ENCODE measurements around the gene CCDC195. TPM values are rescaled to one million over a fixed set of nuclear protein-coding genes. Genes with fewer than 3 reads are reported as not detected.

Gene CCDC195
- total and polyA plus RNA-seq, 3 donors from 2014 or later: not detected

GRCh38 chr2:224751996-224752698 is 36.0 kb upstream of the CCDC195 start:
- H3K27ac ChIP-seq: no peak overlapping the region
- 80 to 83% methylated on average over 5 of the region's 5 CpGs for WGBS, 2 donors
- no peak for TF ChIP-seq POLR2A (IDR thresholded peaks at IDR 0.05)
- TF ChIP-seq, protein P1, sequence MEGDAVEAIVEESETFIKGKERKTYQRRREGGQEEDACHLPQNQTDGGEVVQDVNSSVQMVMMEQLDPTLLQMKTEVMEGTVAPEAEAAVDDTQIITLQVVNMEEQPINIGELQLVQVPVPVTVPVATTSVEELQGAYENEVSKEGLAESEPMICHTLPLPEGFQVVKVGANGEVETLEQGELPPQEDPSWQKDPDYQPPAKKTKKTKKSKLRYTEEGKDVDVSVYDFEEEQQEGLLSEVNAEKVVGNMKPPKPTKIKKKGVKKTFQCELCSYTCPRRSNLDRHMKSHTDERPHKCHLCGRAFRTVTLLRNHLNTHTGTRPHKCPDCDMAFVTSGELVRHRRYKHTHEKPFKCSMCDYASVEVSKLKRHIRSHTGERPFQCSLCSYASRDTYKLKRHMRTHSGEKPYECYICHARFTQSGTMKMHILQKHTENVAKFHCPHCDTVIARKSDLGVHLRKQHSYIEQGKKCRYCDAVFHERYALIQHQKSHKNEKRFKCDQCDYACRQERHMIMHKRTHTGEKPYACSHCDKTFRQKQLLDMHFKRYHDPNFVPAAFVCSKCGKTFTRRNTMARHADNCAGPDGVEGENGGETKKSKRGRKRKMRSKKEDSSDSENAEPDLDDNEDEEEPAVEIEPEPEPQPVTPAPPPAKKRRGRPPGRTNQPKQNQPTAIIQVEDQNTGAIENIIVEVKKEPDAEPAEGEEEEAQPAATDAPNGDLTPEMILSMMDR (IDR thresholded peaks at IDR 0.05): no peak

DNA sequence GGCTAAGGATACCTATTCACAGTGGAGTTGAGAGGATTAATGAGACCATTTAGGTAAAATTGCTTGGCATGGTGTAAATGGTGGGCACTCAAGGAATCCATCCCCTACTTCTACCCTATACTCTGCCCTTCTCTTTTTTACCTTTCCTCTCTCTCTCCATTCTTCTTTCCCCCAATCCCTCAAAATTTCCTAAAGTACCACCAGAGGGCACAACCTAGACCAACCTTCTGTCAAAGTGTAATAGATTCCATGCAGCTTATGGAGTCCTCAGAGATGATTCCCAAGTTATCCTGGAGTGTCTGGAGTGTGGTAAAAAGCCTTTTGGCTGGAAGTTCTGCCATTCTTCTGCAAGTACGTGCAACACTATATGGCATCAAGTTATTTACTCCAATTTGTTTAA is 33.0 kb upstream of the CCDC195 start:
- no peak overlapping the region for H3K27ac ChIP-seq
- no peaks in the 10 kb centered on the region for H3K4me1 ChIP-seq
- TF ChIP-seq POLR2A (IDR thresholded peaks at IDR 0.05): no peak
- TF ChIP-seq, protein P1 (IDR thresholded peaks at IDR 0.05): peak in 1 of 3 experiments; percentile 6
- 60 to 80% methylated on average over 1 of the region's 1 CpG for WGBS, 2 donors
- intact Hi-C loops (cut with DNase I; ENCODE audit: low total_unique reads): no loop called here
- DNase-seq: no peak
- no peaks in the 10 kb centered on the region for H3K9me3 ChIP-seq
- H3K36me3 ChIP-seq (ENCODE audit: low read depth, missing control alignments): no peaks in the 10 kb centered on the region
- H3K4me3 ChIP-seq: no peak overlapping the region
- no peaks in the 10 kb centered on the region for H3K27me3 ChIP-seq

More at GRCh38 chr2:224751996-224752698, 36.0 kb upstream of the CCDC195 start:
- H3K4me1 ChIP-seq: no peaks in the 10 kb centered on the region
- H3K9me3 ChIP-seq: no peaks in the 10 kb centered on the region
- intact Hi-C loops (cut with DNase I; ENCODE audit: low total_unique reads): no loop called here
- no peaks in the 10 kb centered on the region for H3K36me3 ChIP-seq (ENCODE audit: low read depth, missing control alignments)
- DNase-seq: no peak
- H3K27me3 ChIP-seq: no peaks in the 10 kb centered on the region
- H3K4me3 ChIP-seq: no peak overlapping the region

DNA sequence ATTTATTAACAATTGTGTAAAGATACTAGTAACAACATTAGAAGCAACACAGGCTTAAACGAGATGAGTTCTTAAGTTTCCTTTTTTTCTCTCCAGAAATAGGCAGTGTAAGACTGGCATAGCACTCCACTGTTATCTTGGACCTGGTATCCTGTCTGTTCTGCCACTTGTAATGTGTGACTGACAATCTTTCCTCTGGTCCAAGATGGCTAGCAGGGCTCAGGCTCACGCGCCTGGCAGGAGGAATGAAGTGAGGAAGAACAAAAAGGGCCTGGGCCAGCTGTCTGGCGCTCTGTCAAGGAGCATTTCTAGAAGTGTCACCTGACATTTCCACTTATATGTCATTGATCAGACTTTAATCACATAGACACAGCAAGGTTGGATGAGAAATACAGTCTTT is 31.6 kb upstream of the CCDC195 start:
- WGBS, 2 donors: 74 to 87% methylated on average over 4 of the region's 4 CpGs
- intact Hi-C loops (cut with DNase I; ENCODE audit: low total_unique reads): no loop called here
- Histone ChIP-seq H3K9me3 (no peaks in the 10 kb centered on the region), H3K36me3 (ENCODE audit: low read depth, missing control alignments) (no peaks in the 10 kb centered on the region), H3K4me3 (no peak overlapping the region), H3K27me3 (no peaks in the 10 kb centered on the region), H3K27ac (no peak overlapping the region), H3K4me1 (no peaks in the 10 kb centered on the region)
- no peak for DNase-seq
- TF ChIP-seq POLR2A (IDR thresholded peaks at IDR 0.05): no peak
- TF ChIP-seq, protein P1 (IDR thresholded peaks at IDR 0.05): no peak

DNA sequence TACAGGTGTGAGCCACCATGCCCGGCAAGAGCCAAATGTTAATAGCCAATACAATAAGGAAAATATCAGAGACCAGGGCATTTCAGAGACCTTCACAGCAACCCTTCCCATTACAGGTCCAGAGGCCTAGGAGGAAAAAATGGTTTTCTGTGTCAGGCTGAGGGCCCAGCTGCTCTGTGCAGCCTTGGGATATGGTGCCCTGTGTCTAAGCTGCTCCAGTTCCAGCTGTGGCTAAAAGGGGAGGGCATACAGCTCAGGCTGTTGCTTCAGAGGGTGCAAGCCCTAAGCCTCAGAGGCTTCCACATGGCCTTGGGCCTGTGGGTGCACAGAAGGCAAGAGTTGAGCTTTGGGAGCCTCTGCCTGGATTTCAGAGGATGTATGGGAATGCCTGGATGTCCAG is 20.1 kb upstream of the CCDC195 start:
- DNase-seq: no peak
- H3K4me1 ChIP-seq: no peaks in the 10 kb centered on the region
- intact Hi-C loops (cut with DNase I; ENCODE audit: low total_unique reads): no loop called here
- 78 to 84% methylated on average over 1 of the region's 1 CpG for WGBS, 2 donors
- no peak overlapping the region for H3K27ac ChIP-seq
- H3K27me3 ChIP-seq: no peaks in the 10 kb centered on the region
- H3K9me3 ChIP-seq: no peaks in the 10 kb centered on the region
- H3K36me3 ChIP-seq (ENCODE audit: low read depth, missing control alignments): no peaks in the 10 kb centered on the region
- TF ChIP-seq, protein P1 (IDR thresholded peaks at IDR 0.05): no peak
- no peak for TF ChIP-seq POLR2A (IDR thresholded peaks at IDR 0.05)
- no peak overlapping the region for H3K4me3 ChIP-seq

- no peak for TF ChIP-seq POLR2A (IDR thresholded peaks at IDR 0.05)
- TF ChIP-seq, protein P1 (IDR thresholded peaks at IDR 0.05): no peak
- no peak for DNase-seq
- no peak overlapping the region for H3K27ac ChIP-seq
- no peak overlapping the region for H3K4me3 ChIP-seq
- intact Hi-C loops (cut with DNase I; ENCODE audit: low total_unique reads): no loop called here
- H3K9me3 ChIP-seq: no peaks in the 10 kb centered on the region
- no peaks in the 10 kb centered on the region for H3K36me3 ChIP-seq (ENCODE audit: low read depth, missing control alignments)
- no peaks in the 10 kb centered on the region for H3K27me3 ChIP-seq
- WGBS, 2 donors: 74 to 86% methylated on average over 1 of the region's 1 CpG
- no peaks in the 10 kb centered on the region for H3K4me1 ChIP-seq
Observed at GRCh38 chr2:224734949-224735348, 18.8 kb upstream of the CCDC195 start.

Measured in testis (tissue), 3 donors.